Adrenal gland (tissue), 12 donors: Measurements from ENCODE around the gene FGF22. TPM values are rescaled to one million over a fixed set of nuclear protein-coding genes. Genes with fewer than 3 reads are reported as not detected.

Source experiments
- DNase-seq, 7 donors: peaks; one replicate each; pipeline ENCODE4 v3.0.0-alpha.2; 2019 to 2020
- H3K27ac ChIP-seq, 5 donors: fragments of 200-600 bp; sonication (generic) in 4 of 5; 1 replicate in 3 of 5; 2 replicates in 2 of 5; pipeline versions ENCODE4 v1.5.1 to v1.8.0; 2016 to 2020; ENCODE audit warnings: mild to moderate bottlenecking in 1 of 5
- H3K27me3 ChIP-seq: fragments of 200-600 bp; 2 replicates; pipeline ENCODE4 v1.8.0; 2021
- H3K36me3 ChIP-seq, 2 donors: fragments of 200-600 bp; replicated peaks in 1 of 2; 1 replicate in 1 of 2; 2 replicates in 1 of 2; pipeline versions ENCODE4 v1.5.1 to v1.8.0; 2018 to 2022
- H3K4me1 ChIP-seq, 2 donors: fragments of 200-600 bp; replicated peaks in 1 of 2; 1 replicate in 1 of 2; 2 replicates in 1 of 2; pipeline versions ENCODE4 v1.5.1 to v1.8.0; 2018 to 2021
- H3K4me3 ChIP-seq, 4 donors: fragments of 200-600 bp; sonication (generic) in 3 of 4; one replicate each; pipeline ENCODE4 v1.5.1; 2016 to 2018
- H3K9me3 ChIP-seq, 3 donors: fragments of 200-600 bp; sonication (generic) in 1 of 3; replicated peaks in 1 of 3; 1 replicate in 2 of 3; 2 replicates in 1 of 3; pipeline versions ENCODE4 v1.5.1 to v1.8.0; 2016 to 2021
- CTCF ChIP-seq, 6 experiments: fragments of 450-650 bp in 4 of 6; fragments of 200-600 bp in 2 of 6; sonication (generic) in 1 of 6; IDR thresholded peaks; 1 replicate in 5 of 6; 2 replicates in 1 of 6; pipeline versions ENCODE4 v1.5.1 to v1.8.0; 2016 to 2021; ENCODE audit warnings: antibody characterized with exemption in 6 of 6, mild to moderate bottlenecking in 2 of 6, moderate library complexity in 1 of 6
- POLR2A ChIP-seq, 2 donors: fragments of 450-650 bp; IDR thresholded peaks; one replicate each; pipeline ENCODE4 v1.6.1; 2017; ENCODE audit warnings: antibody characterized with exemption in 2 of 2, mild to moderate bottlenecking in 2 of 2, moderate library complexity in 1 of 2
- WGBS, 4 donors: extraction: QIAGEN DNeasy Blood & Tissue Kit in 2 of 4; methylation state at CpG; one replicate each; pipeline versions ENCODE4 v1.1.5 to v1.1.7; 2013 to 2017; 5-methylcytosine and 5-hydroxymethylcytosine counted together
- intact Hi-C, 2 donors: fragments of 100-400 bp; cut with DNase I; formaldehyde crosslinking; loops; one replicate each; pipeline versions ENCODE4 v1.14.1 to v1.15.0; 2022 to 2023
- polyA plus RNA-seq, 3 donors: library from polyadenylated mRNA; stranded (reverse); fragments of 200-250 nt in 2 of 3; fragments of 350-450 nt in 1 of 3; fragmentation: Illumina TruSeq in 1 of 3; extraction: RNeasy Lipid Tissue Mini Kit (QIAGEN cat#74804) in 1 of 3; gene quantifications; one replicate each; pipeline ENCODE4 v1.2.3, GENCODE V29; 2013 to 2014
- total RNA-seq, 9 donors: library from RNA; depleted of rRNA in 4 of 9; stranded (reverse); fragments of >200 nt in 4 of 9; fragments of 120-200 nt in 1 of 9; fragmentation: NEBNext Ultra II Directional in 1 of 9; extraction: Animal tissue kit (Norgen Biotek cat#: 25700) in 1 of 9; gene quantifications; one replicate each; pipeline versions ENCODE4 v1.1.0 to v1.2.4, GENCODE V29; 2013 to 2023
- donor health status: healthy with polysubstance abuse.
- donor health status: Bipolar disorder and iron deficiency.
- donor health status: DM: yes; HTN: yes; CAD: no.
- donor health status: DM: no; HTN: no; CAD: no.
- donor health status: DM: no; HTN: no; CAD: no.
- donor health status: DM: yes; HTN: yes; CAD: no.

FGF22 gene
- total and polyA plus RNA-seq, 12 donors, result 0.14 to 1.2 (median 0.31) TPM; not detected in 6

- Histone ChIP-seq H3K4me1 (no peaks in the 10 kb centered on the region), H3K27ac (no peak overlapping the region), H3K27me3 (no peaks in the 10 kb centered on the region), H3K9me3 (no peaks in the 10 kb centered on the region), H3K36me3 (peaks cover 0 to 63% of the 10 kb centered on the region in 2 donors), H3K4me3 (no peak overlapping the region)
- intact Hi-C loops, result no loop called here
- WGBS, 4 donors, result 86 to 90% (median 89%) methylated on average over 24 to 29 of the region's 29 CpGs; no CpG with 5 or more reads in 1 of the 4 donors
- DNase-seq, result no peak
- no peak for TF ChIP-seq POLR2A (IDR thresholded peaks at IDR 0.05)
- TF ChIP-seq CTCF (IDR thresholded peaks at IDR 0.05), result no peak
Measured at GRCh38 chr19:648305-648704, 8.6 kb downstream of the FGF22 start.

GRCh38 chr19:648904-649801 lies 9.5 kb downstream of the FGF22 start:
- Histone ChIP-seq H3K9me3 (no peaks in the 10 kb centered on the region), H3K36me3 (peaks cover 0 to 68% of the 10 kb centered on the region in 2 donors), H3K4me3 (no peak overlapping the region), H3K4me1 (no peaks in the 10 kb centered on the region), H3K27me3 (no peaks in the 10 kb centered on the region), H3K27ac (no peak overlapping the region)
- no peak for DNase-seq
- WGBS, 4 donors, result 83 to 91% (median 89%) methylated on average over 12 to 53 of the region's 53 CpGs
- TF ChIP-seq CTCF (IDR thresholded peaks at IDR 0.05), result no peak
- no peak for TF ChIP-seq POLR2A (IDR thresholded peaks at IDR 0.05)
- intact Hi-C loops, result no loop called here

GRCh38 chr19:650121-650520 lies 10.4 kb downstream of the FGF22 start:
- H3K27ac ChIP-seq, result no peak overlapping the region
- intact Hi-C loops, result no loop called here
- H3K4me1 ChIP-seq, result no peaks in the 10 kb centered on the region
- WGBS, 4 donors, result 89 to 93% (median 93%) methylated on average over 8 to 11 of the region's 11 CpGs
- no peak for DNase-seq
- no peaks in the 10 kb centered on the region for H3K27me3 ChIP-seq
- H3K9me3 ChIP-seq, result no peaks in the 10 kb centered on the region
- no peak overlapping the region for H3K4me3 ChIP-seq
- TF ChIP-seq CTCF (IDR thresholded peaks at IDR 0.05), result no peak
- TF ChIP-seq POLR2A (IDR thresholded peaks at IDR 0.05), result no peak
- H3K36me3 ChIP-seq, result peaks cover 0 to 68% of the 10 kb centered on the region in 2 donors

GRCh38 chr19:651114-651818 lies 11.6 kb downstream of the FGF22 start:
- no peaks in the 10 kb centered on the region for H3K9me3 ChIP-seq
- intact Hi-C loops, result no loop called here
- peaks cover 0 to 66% of the 10 kb centered on the region in 2 donors for H3K36me3 ChIP-seq
- no peaks in the 10 kb centered on the region for H3K27me3 ChIP-seq
- no peak overlapping the region for H3K27ac ChIP-seq
- TF ChIP-seq CTCF (IDR thresholded peaks at IDR 0.05) (no peak), POLR2A (IDR thresholded peaks at IDR 0.05) (no peak)
- no peak for DNase-seq
- 92 to 94% (median 93%) methylated on average over 25 to 58 of the region's 58 CpGs for WGBS, 4 donors
- H3K4me1 ChIP-seq, result no peaks in the 10 kb centered on the region
- H3K4me3 ChIP-seq, result no peak overlapping the region
